OCI-LY3 (cell line): ENCODE data around the gene GRM8.

Experiments used
- H2AFZ ChIP-seq: fragments of 200-600, 300-600 bp; shearing (Covaris generic); 2 replicates; pipeline ENCODE4 v1.6.0; 2014; ENCODE audit warnings: antibody characterized with exemption, low read depth, low read length
- H3K27ac ChIP-seq: fragments of 200-600, 300-600 bp; sonication (generic); 2 replicates; pipeline ENCODE4 v1.5.1; 2014; ENCODE audit warnings: mild to moderate bottlenecking, low read length, moderate library complexity, mixed read lengths
- H3K27me3 ChIP-seq: fragments of 200-600, 300-600 bp; sonication (generic); 2 replicates; pipeline ENCODE4 v1.6.1; 2014; ENCODE audit warnings: low read depth, low read length, mixed read lengths
- H3K36me3 ChIP-seq: fragments of 200-600, 300-600 bp; sonication (generic); replicated peaks from 2 replicates; pipeline ENCODE3; 2014; ENCODE audit warnings: low read depth, low read length, mixed read lengths
- H3K4me1 ChIP-seq: fragments of 300-600, 200-600 bp; sonication (generic); 2 replicates; pipeline ENCODE4 v1.6.1; 2014; ENCODE audit warnings: low read length, mixed read lengths
- H3K4me2 ChIP-seq: fragments of 200-600, 300-600 bp; sonication (generic); 2 replicates; pipeline ENCODE4 v1.6.1; 2014; ENCODE audit warnings: low read length, mixed read lengths
- H3K4me3 ChIP-seq: fragments of 300-600, 200-600 bp; sonication (generic); 2 replicates; pipeline ENCODE4 v1.5.1; 2014; ENCODE audit warnings: antibody characterized with exemption, mild to moderate bottlenecking, low read length, moderate library complexity
- H3K79me2 ChIP-seq: fragments of 300-600, 200-600 bp; shearing (Covaris generic); 2 replicates; pipeline ENCODE4 v1.6.1; 2014; ENCODE audit warnings: mild to moderate bottlenecking, low read length, mixed read lengths
- H3K9ac ChIP-seq: fragments of 300-600, 200-600 bp; shearing (Covaris generic); 2 replicates; pipeline ENCODE4 v1.6.0; 2014; ENCODE audit warnings: mild to moderate bottlenecking, low read length, moderate library complexity
- H3K9me3 ChIP-seq: fragments of 200-600, 300-600 bp; shearing (Covaris generic); 2 replicates; pipeline ENCODE4 v1.6.1; 2014; ENCODE audit warnings: low read length, mixed read lengths; ENCODE audit not compliant: insufficient read depth
- H4K20me1 ChIP-seq: fragments of 200-600, 300-600 bp; sonication (generic); 2 replicates; pipeline ENCODE4 v1.6.1; 2016; ENCODE audit warnings: low read length, mixed read lengths; ENCODE audit not compliant: insufficient read depth
- CTCF ChIP-seq: fragments of 200-600, 300-600 bp; sonication (generic); IDR thresholded peaks from 2 replicates; pipeline ENCODE4 v1.5.1; 2014; ENCODE audit warnings: antibody characterized with exemption, low read length, low read depth
- EZH2phosphoT487 ChIP-seq: fragments of 200-600 bp; shearing (Covaris generic); IDR thresholded peaks from 2 replicates; pipeline ENCODE4 v1.6.1; 2018; ENCODE audit warnings: antibody characterized with exemption, mixed run types, low read depth

The GRM8 gene

GRCh38 chr7:126727930-126728391, 524.8 kb downstream of the GRM8 start:
- Histone ChIP-seq H4K20me1 (no peaks in the 10 kb centered on the region), H3K27ac (no peak overlapping the region), H3K4me2 (no peak overlapping the region), H3K4me1 (no peaks in the 10 kb centered on the region), H3K79me2 (no peaks in the 10 kb centered on the region), H3K27me3 (no peaks in the 10 kb centered on the region), H3K9ac (no peak overlapping the region), H3K4me3 (no peak overlapping the region), H3K36me3 (no peaks in the 10 kb centered on the region), H3K9me3 (no peaks in the 10 kb centered on the region), H2AFZ (peak overlapping the region; percentile 51; the same call in 1 of the 2 replicates)
- no peak for TF ChIP-seq EZH2phosphoT487
- no peak for TF ChIP-seq CTCF

GRCh38 chr7:126723966-126724544, 528.7 kb downstream of the GRM8 start:
- Histone ChIP-seq H3K79me2 (no peaks in the 10 kb centered on the region), H3K4me2 (no peak overlapping the region), H3K27me3 (no peaks in the 10 kb centered on the region), H2AFZ (no peak overlapping the region), H3K4me3 (no peak overlapping the region), H3K9ac (no peak overlapping the region), H3K36me3 (no peaks in the 10 kb centered on the region), H4K20me1 (no peaks in the 10 kb centered on the region), H3K27ac (no peak overlapping the region), H3K9me3 (no peaks in the 10 kb centered on the region), H3K4me1 (no peaks in the 10 kb centered on the region)
- no peak for TF ChIP-seq EZH2phosphoT487
- no peak for TF ChIP-seq CTCF

- H3K27me3 ChIP-seq = no peaks in the 10 kb centered on the region
- no peaks in the 10 kb centered on the region for H3K79me2 ChIP-seq
- no peak overlapping the region for H3K9ac ChIP-seq
- no peaks in the 10 kb centered on the region for H3K9me3 ChIP-seq
- H3K4me1 ChIP-seq = no peaks in the 10 kb centered on the region
- H3K4me2 ChIP-seq = no peak overlapping the region
- H3K27ac ChIP-seq = no peak overlapping the region
- TF ChIP-seq CTCF (no peak), EZH2phosphoT487 (no peak)
- H3K36me3 ChIP-seq = no peaks in the 10 kb centered on the region
- H3K4me3 ChIP-seq = no peak overlapping the region
- H4K20me1 ChIP-seq = no peaks in the 10 kb centered on the region
- no peak overlapping the region for H2AFZ ChIP-seq
These were observed 532.5 kb downstream of the GRM8 start for GRCh38 chr7:126720232-126720631.

GRCh38 chr7:126718419-126718818, 534.3 kb downstream of the GRM8 start:
- Histone ChIP-seq H3K4me3 (no peak overlapping the region), H3K9ac (no peak overlapping the region), H2AFZ (no peak overlapping the region), H3K27ac (no peak overlapping the region), H3K4me1 (no peaks in the 10 kb centered on the region), H3K79me2 (no peaks in the 10 kb centered on the region), H3K4me2 (no peak overlapping the region), H3K27me3 (no peaks in the 10 kb centered on the region), H3K9me3 (no peaks in the 10 kb centered on the region), H3K36me3 (no peaks in the 10 kb centered on the region), H4K20me1 (no peaks in the 10 kb centered on the region)
- TF ChIP-seq EZH2phosphoT487 (no peak), CTCF (no peak)
